Mesenchymal stem cell (in vitro differentiated cells and primary cell): ENCODE results near the gene ABCA8.

Source experiments
- DNase-seq: peaks from one replicate; pipeline ENCODE4 v3.0.0-alpha.2; 2013
- H2AFZ ChIP-seq: one replicate; pipeline ENCODE4 v1.6.1; 2013; ENCODE audit warnings: low read depth, mild to moderate bottlenecking, control low read depth, inconsistent platforms, low read length, moderate library complexity
- H2AK5ac ChIP-seq: 2 replicates; pipeline ENCODE4 v1.6.1; 2013; ENCODE audit warnings: low read length, moderate library complexity, mild to moderate bottlenecking, inconsistent platforms; ENCODE audit not compliant: severe bottlenecking
- H2BK120ac ChIP-seq: one replicate; pipeline ENCODE4 v1.6.1; 2013; ENCODE audit warnings: low read depth, mild to moderate bottlenecking, inconsistent platforms, low read length, moderate library complexity
- H2BK12ac ChIP-seq, 2 experiments: one replicate each; pipeline ENCODE4 v1.6.1; 2013; ENCODE audit warnings: inconsistent platforms in 2 of 2, low read length in 2 of 2, mild to moderate bottlenecking in 2 of 2, moderate library complexity in 2 of 2, control low read depth in 1 of 2
- H2BK15ac ChIP-seq: one replicate; pipeline ENCODE4 v1.6.1; 2013; ENCODE audit warnings: mild to moderate bottlenecking, low read depth, inconsistent platforms; ENCODE audit not compliant: poor library complexity, severe bottlenecking
- H2BK5ac ChIP-seq: 2 replicates; pipeline ENCODE4 v1.6.1; 2013; ENCODE audit warnings: low read depth, mild to moderate bottlenecking, low read length, control low read depth, inconsistent platforms; ENCODE audit not compliant: poor library complexity, severe bottlenecking
- H3K14ac ChIP-seq, 2 experiments: one replicate each; pipeline ENCODE4 v1.6.1; 2013; ENCODE audit warnings: inconsistent platforms in 2 of 2, low read length in 2 of 2, control low read depth in 1 of 2, mild to moderate bottlenecking in 1 of 2, moderate library complexity in 1 of 2
- H3K18ac ChIP-seq, 2 experiments: one replicate each; pipeline ENCODE4 v1.6.1; 2013; ENCODE audit warnings: inconsistent platforms in 2 of 2, low read length in 2 of 2, control low read depth in 1 of 2, low read depth in 1 of 2, mild to moderate bottlenecking in 1 of 2
- H3K23ac ChIP-seq, 2 experiments: one replicate each; pipeline ENCODE4 v1.6.1; 2013; ENCODE audit warnings: inconsistent platforms in 2 of 2, low read length in 2 of 2, mild to moderate bottlenecking in 2 of 2, moderate library complexity in 2 of 2, control low read depth in 1 of 2
- H3K27ac ChIP-seq: 2 replicates; pipeline ENCODE4 v1.5.1; 2013; ENCODE audit warnings: mild to moderate bottlenecking, moderate library complexity, low read length, control low read depth, inconsistent platforms; ENCODE audit not compliant: poor library complexity, severe bottlenecking
- H3K27me3 ChIP-seq, 2 experiments: 2 replicates each; pipeline versions ENCODE4 v1.6.1 to v1.7.0; 2013; ENCODE audit warnings: low read length in 2 of 2, mild to moderate bottlenecking in 2 of 2, moderate library complexity in 2 of 2, control low read depth in 1 of 2, inconsistent platforms in 1 of 2; ENCODE audit not compliant: control insufficient read depth in 1 of 2, insufficient read depth in 1 of 2
- H3K36me3 ChIP-seq, 2 experiments: 2 replicates each; pipeline versions ENCODE4 v1.6.1 to v1.7.0; 2013; ENCODE audit warnings: low read length in 2 of 2, control low read depth in 1 of 2, inconsistent platforms in 1 of 2, low read depth in 1 of 2, mild to moderate bottlenecking in 1 of 2; ENCODE audit not compliant: insufficient read depth in 2 of 2, control insufficient read depth in 1 of 2
- H3K4ac ChIP-seq, 2 experiments: one replicate each; pipeline ENCODE4 v1.6.1; 2013; ENCODE audit warnings: inconsistent platforms in 2 of 2, low read length in 2 of 2, mild to moderate bottlenecking in 2 of 2, moderate library complexity in 2 of 2, control low read depth in 1 of 2, low read depth in 1 of 2
- H3K4me1 ChIP-seq: 2 replicates; pipeline ENCODE4 v1.6.1; 2013; ENCODE audit warnings: low read depth, low read length, control low read depth; ENCODE audit not compliant: control insufficient read depth, insufficient read depth
- H3K4me2 ChIP-seq: 2 replicates; pipeline ENCODE4 v1.6.1; 2013; ENCODE audit warnings: low read length, mild to moderate bottlenecking, inconsistent platforms; ENCODE audit not compliant: poor library complexity, severe bottlenecking
- H3K4me3 ChIP-seq, 2 experiments: 2 replicates each; pipeline versions ENCODE4 v1.5.1 to v1.7.0; 2013; ENCODE audit warnings: low read length in 2 of 2, mild to moderate bottlenecking in 2 of 2, control low read depth in 1 of 2, low read depth in 1 of 2; ENCODE audit not compliant: insufficient read depth in 1 of 2
- H3K79me1 ChIP-seq: replicated peaks from 2 replicates; pipeline ENCODE4 v1.6.1; 2013; ENCODE audit warnings: mild to moderate bottlenecking, control low read depth, low read length, inconsistent platforms; ENCODE audit not compliant: poor library complexity, severe bottlenecking
- H3K9ac ChIP-seq: 2 replicates; pipeline ENCODE4 v1.7.0; 2013; ENCODE audit warnings: mild to moderate bottlenecking, low read length, moderate library complexity
- H3K9me3 ChIP-seq: 2 replicates; pipeline ENCODE4 v1.7.0; 2013; ENCODE audit warnings: mild to moderate bottlenecking, low read length; ENCODE audit not compliant: control insufficient read depth
- H4K8ac ChIP-seq: one replicate; pipeline ENCODE4 v1.6.1; 2013; ENCODE audit warnings: inconsistent platforms, mild to moderate bottlenecking, low read length, moderate library complexity
- H4K91ac ChIP-seq: one replicate; pipeline ENCODE4 v1.6.1; 2013; ENCODE audit warnings: mild to moderate bottlenecking, low read length, inconsistent platforms
- WGBS: methylation state at CpG from one replicate; pipeline ENCODE4 v1.1.7; 2013; ENCODE audit warnings: mixed read lengths; 5-methylcytosine and 5-hydroxymethylcytosine counted together

ABCA8 gene

DNA sequence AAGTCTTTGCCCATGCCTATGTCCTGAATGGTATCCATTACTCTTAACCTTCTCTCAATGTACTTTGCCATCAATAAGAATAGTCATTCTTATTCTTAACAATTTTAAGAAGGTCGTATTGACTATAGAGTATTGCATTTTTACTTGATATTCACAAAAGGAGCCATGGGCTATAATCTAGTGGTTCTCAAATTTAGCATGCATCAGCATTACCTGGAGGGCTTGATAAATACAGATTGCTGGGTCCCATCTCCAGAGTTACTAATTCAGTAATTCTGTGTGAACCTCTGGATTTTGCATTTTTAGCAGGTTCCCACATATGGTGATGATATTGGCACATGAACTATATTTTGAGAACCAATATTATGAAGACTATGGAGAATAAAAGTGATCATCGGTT is 89.6 kb downstream of the ABCA8 start:
- no peak overlapping the region for H3K14ac ChIP-seq
- no peak overlapping the region for H3K27ac ChIP-seq
- H2AFZ ChIP-seq: no peak overlapping the region
- no peak overlapping the region for H3K4ac ChIP-seq
- H2BK5ac ChIP-seq: no peak overlapping the region
- no peaks in the 10 kb centered on the region for H3K4me1 ChIP-seq
- H3K36me3 ChIP-seq: peaks cover 0 to 30% of the 10 kb centered on the region in 2 experiments
- H3K18ac ChIP-seq: no peak overlapping the region
- WGBS: 100% methylated on average over 1 of the region's 2 CpGs
- no peak overlapping the region for H4K8ac ChIP-seq
- H3K23ac ChIP-seq: no peak overlapping the region
- H2BK15ac ChIP-seq: no peak overlapping the region
- H3K4me3 ChIP-seq: no peak overlapping the region
- H3K9ac ChIP-seq: no peak overlapping the region
- H3K79me1 ChIP-seq: no peaks in the 10 kb centered on the region
- H2AK5ac ChIP-seq: no peak overlapping the region
- no peak overlapping the region for H2BK12ac ChIP-seq
- no peak for DNase-seq
- no peak overlapping the region for H4K91ac ChIP-seq
- H2BK120ac ChIP-seq: no peak overlapping the region
- H3K9me3 ChIP-seq: peaks cover 3% of the 10 kb centered on the region
- no peak overlapping the region for H3K4me2 ChIP-seq
- no peaks in the 10 kb centered on the region for H3K27me3 ChIP-seq

GRCh38 chr17:68863091-68863652 is 92.0 kb downstream of the ABCA8 start:
- WGBS: no CpG with 5 or more reads among the region's 1 CpG
- Histone ChIP-seq H2AFZ (no peak overlapping the region), H3K18ac (no peak overlapping the region), H3K23ac (no peak overlapping the region), H3K4me3 (no peak overlapping the region), H3K4ac (no peak overlapping the region), H3K9me3 (peaks cover 10% of the 10 kb centered on the region), H4K91ac (no peak overlapping the region), H3K4me1 (no peaks in the 10 kb centered on the region), H2BK15ac (no peak overlapping the region), H2BK5ac (no peak overlapping the region), H3K27me3 (no peaks in the 10 kb centered on the region), H4K8ac (no peak overlapping the region), H3K4me2 (no peak overlapping the region), H2BK120ac (no peak overlapping the region), H3K79me1 (no peaks in the 10 kb centered on the region), H3K9ac (no peak overlapping the region), H3K14ac (no peak overlapping the region), H3K36me3 (peaks cover 0 to 11% of the 10 kb centered on the region in 2 experiments), H2BK12ac (no peak overlapping the region), H3K27ac (no peak overlapping the region), H2AK5ac (no peak overlapping the region)
- no peak for DNase-seq

- Histone ChIP-seq H3K36me3 (peaks cover 0 to 3% of the 10 kb centered on the region in 2 experiments), H2AK5ac (no peak overlapping the region), H3K4me2 (no peak overlapping the region), H3K9me3 (peaks cover 11% of the 10 kb centered on the region), H2AFZ (no peak overlapping the region), H3K4me1 (no peaks in the 10 kb centered on the region), H3K27me3 (no peaks in the 10 kb centered on the region), H3K27ac (no peak overlapping the region), H3K14ac (no peak overlapping the region), H4K8ac (no peak overlapping the region), H3K9ac (no peak overlapping the region), H2BK5ac (no peak overlapping the region), H2BK15ac (no peak overlapping the region), H3K79me1 (no peaks in the 10 kb centered on the region), H3K4me3 (no peak overlapping the region), H3K18ac (no peak overlapping the region), H2BK120ac (no peak overlapping the region), H3K23ac (no peak overlapping the region), H4K91ac (no peak overlapping the region), H3K4ac (no peak overlapping the region), H2BK12ac (no peak overlapping the region)
- 75% methylated on average over 1 of the region's 1 CpG for WGBS
- peak; percentile 32 for DNase-seq
Measured at GRCh38 chr17:68861602-68862001, 93.6 kb downstream of the ABCA8 start.

GRCh38 chr17:68860941-68861340 is 94.3 kb downstream of the ABCA8 start:
- H4K91ac ChIP-seq: no peak overlapping the region
- H2BK12ac ChIP-seq: no peak overlapping the region
- no peaks in the 10 kb centered on the region for H3K79me1 ChIP-seq
- no peak overlapping the region for H2AFZ ChIP-seq
- H3K14ac ChIP-seq: no peak overlapping the region
- H3K9ac ChIP-seq: no peak overlapping the region
- H3K4me3 ChIP-seq: no peak overlapping the region
- no peak overlapping the region for H3K23ac ChIP-seq
- H4K8ac ChIP-seq: no peak overlapping the region
- H3K36me3 ChIP-seq: no peaks in the 10 kb centered on the region
- DNase-seq: no peak
- no peak overlapping the region for H2BK5ac ChIP-seq
- H3K18ac ChIP-seq: no peak overlapping the region
- no peak overlapping the region for H2AK5ac ChIP-seq
- H2BK120ac ChIP-seq: peak overlapping the region; percentile 34
- no peaks in the 10 kb centered on the region for H3K27me3 ChIP-seq
- peaks cover 11% of the 10 kb centered on the region for H3K9me3 ChIP-seq
- H2BK15ac ChIP-seq: no peak overlapping the region
- H3K4me2 ChIP-seq: no peak overlapping the region
- H3K27ac ChIP-seq: no peak overlapping the region
- no peaks in the 10 kb centered on the region for H3K4me1 ChIP-seq
- 82% methylated on average over 1 of the region's 2 CpGs for WGBS
- no peak overlapping the region for H3K4ac ChIP-seq
